A549 (cell line): Measurements from ENCODE around the gene CATSPERZ. TPM values are rescaled to one million over a fixed set of nuclear protein-coding genes. Genes with fewer than 3 reads are reported as not detected.

Experiments
- ATOH8 ChIP-seq: fragments of 250-450 bp; sonication (Bioruptor Pico); IDR thresholded peaks from 2 replicates; pipeline ENCODE4 v1.5.0; 2020; ENCODE audit warnings: low read depth, mild to moderate bottlenecking, moderate library complexity
- BCL3 ChIP-seq: fragments of >200 bp; sonication (Bioruptor Twin); formaldehyde crosslinking; IDR thresholded peaks from 3 replicates; pipeline ENCODE4 v1.6.1; 2016
- CBX8 ChIP-seq: fragments of 200-600 bp; sonication (generic); IDR thresholded peaks from 2 replicates; pipeline ENCODE4 v1.6.1; 2016
- E2F6 ChIP-seq: IDR thresholded peaks from 2 replicates; pipeline ENCODE4 v1.6.1; 2012; ENCODE audit warnings: low read depth, borderline replicate concordance
- EHF ChIP-seq: fragments of 250-450 bp; sonication (Bioruptor Pico); IDR thresholded peaks from 2 replicates; pipeline ENCODE4 v1.5.0; 2020; ENCODE audit warnings: mild to moderate bottlenecking
- EHMT2 ChIP-seq: fragments of 200-600 bp; sonication (generic); IDR thresholded peaks from 2 replicates; pipeline ENCODE4 v1.6.1; 2016; ENCODE audit warnings: antibody characterized with exemption, low read depth, mild to moderate bottlenecking, moderate library complexity
- ELK1 ChIP-seq: fragments of 150-350 bp; IDR thresholded peaks from 2 replicates; pipeline ENCODE4 v1.6.1; 2014; ENCODE audit warnings: low read depth, mild to moderate bottlenecking, low read length
- EP300 ChIP-seq, 2 experiments: fragments of >200 bp; sonication (Bioruptor Twin); formaldehyde crosslinking; IDR thresholded peaks; 2 replicates in 1 of 2; 3 replicates in 1 of 2; pipeline ENCODE4 v1.6.1; 2016 to 2017
- FOSB ChIP-seq: fragments of 250-450 bp; sonication (Bioruptor Pico); IDR thresholded peaks from 2 replicates; pipeline ENCODE4 v1.5.0; 2020; ENCODE audit warnings: mild to moderate bottlenecking, moderate library complexity
- FOXS1 ChIP-seq: fragments of 250-450 bp; sonication (Bioruptor Pico); IDR thresholded peaks from 2 replicates; pipeline ENCODE4 v1.5.0; 2020; ENCODE audit warnings: mild to moderate bottlenecking, moderate library complexity
- HES2 ChIP-seq: fragments of >200 bp; sonication (Bioruptor Twin); formaldehyde crosslinking; IDR thresholded peaks from 2 replicates; pipeline ENCODE4 v1.6.1; 2016
- HMGXB4 ChIP-seq: fragments of 250-450 bp; sonication (Bioruptor Pico); IDR thresholded peaks from 2 replicates; pipeline ENCODE4 v1.5.0; 2021; ENCODE audit warnings: mild to moderate bottlenecking, moderate library complexity, borderline replicate concordance
- HOXB13 ChIP-seq: fragments of 250-450 bp; sonication (Bioruptor Pico); IDR thresholded peaks from 2 replicates; pipeline ENCODE4 v1.5.0; 2020; ENCODE audit warnings: low read depth, mild to moderate bottlenecking, moderate library complexity
- HOXB5 ChIP-seq: fragments of 250-450 bp; sonication (Bioruptor Pico); IDR thresholded peaks from 2 replicates; pipeline ENCODE4 v1.5.0; 2020; ENCODE audit warnings: mild to moderate bottlenecking, moderate library complexity
- JUN ChIP-seq, 2 experiments: fragments of >200 bp; sonication (Bioruptor Twin); formaldehyde crosslinking; IDR thresholded peaks; 2 replicates in 1 of 2; 3 replicates in 1 of 2; pipeline ENCODE4 v1.6.1; 2016 to 2017
- JUNB ChIP-seq: fragments of >200 bp; sonication (Bioruptor Twin); formaldehyde crosslinking; IDR thresholded peaks from 2 replicates; pipeline ENCODE4 v1.6.1; 2016
- KDM1A ChIP-seq: fragments of 200-600 bp; sonication (generic); IDR thresholded peaks from 2 replicates; pipeline ENCODE4 v1.6.1; 2016; ENCODE audit warnings: low read depth, mild to moderate bottlenecking
- KDM5A ChIP-seq: fragments of 200-600 bp; sonication (generic); IDR thresholded peaks from 2 replicates; pipeline ENCODE4 v1.6.1; 2016; ENCODE audit warnings: antibody characterized with exemption, mild to moderate bottlenecking
- MAFK ChIP-seq: fragments of 450-650 bp; IDR thresholded peaks from 2 replicates; pipeline ENCODE4 v1.6.1; 2014; ENCODE audit not compliant: partially characterized antibody
- MYC ChIP-seq: IDR thresholded peaks from 2 replicates; pipeline ENCODE4 v1.6.1; 2012; ENCODE audit warnings: mild to moderate bottlenecking, inconsistent platforms, low read length, improper control_type of control experiment, borderline replicate concordance
- PHF8 ChIP-seq: fragments of 200-600 bp; sonication (generic); IDR thresholded peaks from 2 replicates; pipeline ENCODE4 v1.6.1; 2016; ENCODE audit warnings: low read depth, mild to moderate bottlenecking, antibody characterized with exemption, moderate library complexity, borderline replicate concordance
- POLR2A ChIP-seq: IDR thresholded peaks from 2 replicates; pipeline ENCODE4 v1.6.1; 2012; ENCODE audit warnings: mild to moderate bottlenecking, low read length
- POLR2AphosphoS2 ChIP-seq: conservative IDR thresholded peaks from 2 replicates; pipeline ENCODE4 v1.6.1; 2012; ENCODE audit warnings: low read length, improper control_type of control experiment, inconsistent platforms
- RARB ChIP-seq: fragments of 250-450 bp; sonication (Bioruptor Pico); IDR thresholded peaks from 2 replicates; pipeline ENCODE4 v1.8.0; 2021; ENCODE audit warnings: mild to moderate bottlenecking, moderate library complexity
- REST ChIP-seq: fragments of 200-600 bp; sonication (generic); IDR thresholded peaks from 2 replicates; pipeline ENCODE4 v1.6.1; 2016; ENCODE audit warnings: antibody characterized with exemption, mild to moderate bottlenecking, moderate library complexity
- RFX5 ChIP-seq: fragments of 450-650 bp; IDR thresholded peaks from 2 replicates; pipeline ENCODE4 v1.7.1; 2014; ENCODE audit warnings: antibody characterized with exemption, mild to moderate bottlenecking, moderate library complexity
- RNF2 ChIP-seq: fragments of 200-600 bp; sonication (generic); IDR thresholded peaks from 2 replicates; pipeline ENCODE4 v1.6.1; 2016; ENCODE audit warnings: low read depth, mild to moderate bottlenecking, antibody characterized with exemption, moderate library complexity, borderline replicate concordance
- TP53 ChIP-seq: fragments of 250-450 bp; sonication (Bioruptor Pico); IDR thresholded peaks from 2 replicates; pipeline ENCODE4 v1.5.0; 2021; ENCODE audit warnings: mild to moderate bottlenecking, moderate library complexity
- USF2 ChIP-seq: fragments of 450-650 bp; IDR thresholded peaks from 2 replicates; pipeline ENCODE4 v1.6.1; 2014; ENCODE audit warnings: antibody characterized with exemption
- ZFP36 ChIP-seq: fragments of 450-650 bp; IDR thresholded peaks from 2 replicates; pipeline ENCODE4 v1.6.1; 2014; ENCODE audit warnings: borderline replicate concordance; ENCODE audit not compliant: partially characterized antibody
- ZNF302 ChIP-seq: fragments of 250-450 bp; sonication (Bioruptor Pico); IDR thresholded peaks from 2 replicates; pipeline ENCODE4 v1.9.0; 2021; ENCODE audit warnings: inconsistent platforms, mild to moderate bottlenecking, moderate library complexity
- polyA plus RNA-seq, 4 experiments: library from polyadenylated mRNA; depleted of rRNA in 3 of 4; stranded (reverse); fragments of >200 nt; fragmentation: RNase III in 1 of 4; extraction: RNeasy Plus Mini Kit Qiagen cat#74134 plus additional on column Dnase treatment in 1 of 4; gene quantifications; 2 replicates in 3 of 4; 3 replicates in 1 of 4; pipeline ENCODE4 v1.2.3, GENCODE V29; 2011 to 2017

CATSPERZ gene
- polyA plus RNA-seq, 2 of the 4 experiments (the other 2 are of a cell fraction) = 1.9 to 3.4 TPM

- no peak for TF ChIP-seq EP300 (IDR thresholded peaks at IDR 0.05)
- no peak for TF ChIP-seq RFX5
- no peak for TF ChIP-seq HOXB13 (CRISPR knock-in tag)
- TF ChIP-seq E2F6 = peak; percentile 61; the same call in 1 of the 2 replicates
- no peak for TF ChIP-seq REST
- TF ChIP-seq HES2 = no peak
- no peak for TF ChIP-seq HOXB5 (CRISPR knock-in tag)
- peak; percentile 56; the same call in 1 of the 2 replicates for TF ChIP-seq PHF8
- TF ChIP-seq MYC = no peak; the same call in 1 of the 2 replicates
- no peak for TF ChIP-seq FOXS1 (CRISPR knock-in tag)
- no peak for TF ChIP-seq KDM5A
- TF ChIP-seq KDM1A = no peak
- no peak for TF ChIP-seq EHF (CRISPR knock-in tag)
- no peak for TF ChIP-seq EHMT2
- no peak for TF ChIP-seq CBX8
- no peak for TF ChIP-seq FOSB (CRISPR knock-in tag)
- TF ChIP-seq RNF2 = peak; percentile 84; the same call in 1 of the 2 replicates
- TF ChIP-seq JUNB = no peak
- TF ChIP-seq ZFP36 = no peak
- TF ChIP-seq USF2 = no peak
- TF ChIP-seq JUN (IDR thresholded peaks at IDR 0.05) = peak; percentile 78 to 92
- TF ChIP-seq ZNF302 (CRISPR knock-in tag) = no peak
- no peak for TF ChIP-seq RARB (CRISPR knock-in tag)
- TF ChIP-seq TP53 = 0 out of 2 replicates have a peak, but pooled peaks have one; percentile 27
- no peak for TF ChIP-seq ATOH8 (CRISPR knock-in tag)
- TF ChIP-seq BCL3 = no peak; the same call in 2 of the 3 replicates
- TF ChIP-seq HMGXB4 (CRISPR knock-in tag) = no peak
- TF ChIP-seq MAFK = no peak
- TF ChIP-seq POLR2AphosphoS2 = peak; percentile 6; the same call in 1 of the 2 replicates
- no peak for TF ChIP-seq ELK1
- peak; percentile 32 for TF ChIP-seq POLR2A
Measured at GRCh38 chr11:64269540-64270220, 30.5 kb upstream of the CATSPERZ start (continued).
